ENCODE results near the gene TNS1.

TNS1 gene

DNA sequence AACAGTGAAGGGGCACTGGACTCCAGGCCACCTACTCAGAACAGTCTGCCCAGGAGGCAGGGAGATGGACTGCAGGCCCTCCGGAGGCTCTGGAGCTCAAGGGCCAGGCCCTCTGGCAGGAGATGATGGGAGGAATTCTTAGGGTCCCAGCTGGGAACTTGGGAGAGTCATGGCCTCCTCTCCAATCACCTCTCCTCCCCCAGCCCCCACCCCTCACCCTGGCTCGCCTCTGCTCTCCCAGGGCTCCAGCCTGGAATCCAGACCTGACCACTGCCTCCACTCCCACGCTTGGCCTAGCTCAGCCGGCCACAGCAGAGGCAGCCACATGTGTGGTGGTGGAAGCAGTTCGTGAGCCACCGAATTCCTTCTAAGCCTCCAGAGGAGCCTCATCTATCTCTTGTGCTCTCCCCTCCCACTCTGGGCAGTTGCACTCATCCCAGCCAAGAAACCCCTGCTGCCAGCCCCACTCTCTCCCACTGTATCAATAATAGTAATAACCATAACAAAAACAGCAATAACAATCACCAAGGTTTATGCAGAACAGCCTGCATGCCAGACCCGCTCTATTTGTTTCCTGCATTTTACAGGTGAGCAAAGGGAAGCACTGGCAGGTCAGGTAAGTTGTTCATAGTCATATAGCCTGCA is 67.4 kb downstream of the TNS1 start:
- Histone ChIP-seq H2AFZ (ENCODE audit: low read depth) (no peak overlapping the region), H3K4me3 (IDR thresholded peaks at IDR 0.05; ENCODE audit: insufficient read depth, low read depth, low read length) (no peak overlapping the region), H3K27ac (no peak overlapping the region), H3K4me2 (no peak overlapping the region), H3K36me3 (ENCODE audit: insufficient read depth) (no peaks in the 10 kb centered on the region), H3K79me2 (ENCODE audit: insufficient read depth, low read depth) (no peaks in the 10 kb centered on the region), H3K27me3 (ENCODE audit: insufficient read depth, low read depth) (no peaks in the 10 kb centered on the region), H3K4me1 (ENCODE audit: low read depth, poor library complexity, severe bottlenecking) (no peaks in the 10 kb centered on the region), H3K9ac (no peak overlapping the region), H4K20me1 (ENCODE audit: insufficient read depth) (no peaks in the 10 kb centered on the region)
- TF ChIP-seq, protein P1, sequence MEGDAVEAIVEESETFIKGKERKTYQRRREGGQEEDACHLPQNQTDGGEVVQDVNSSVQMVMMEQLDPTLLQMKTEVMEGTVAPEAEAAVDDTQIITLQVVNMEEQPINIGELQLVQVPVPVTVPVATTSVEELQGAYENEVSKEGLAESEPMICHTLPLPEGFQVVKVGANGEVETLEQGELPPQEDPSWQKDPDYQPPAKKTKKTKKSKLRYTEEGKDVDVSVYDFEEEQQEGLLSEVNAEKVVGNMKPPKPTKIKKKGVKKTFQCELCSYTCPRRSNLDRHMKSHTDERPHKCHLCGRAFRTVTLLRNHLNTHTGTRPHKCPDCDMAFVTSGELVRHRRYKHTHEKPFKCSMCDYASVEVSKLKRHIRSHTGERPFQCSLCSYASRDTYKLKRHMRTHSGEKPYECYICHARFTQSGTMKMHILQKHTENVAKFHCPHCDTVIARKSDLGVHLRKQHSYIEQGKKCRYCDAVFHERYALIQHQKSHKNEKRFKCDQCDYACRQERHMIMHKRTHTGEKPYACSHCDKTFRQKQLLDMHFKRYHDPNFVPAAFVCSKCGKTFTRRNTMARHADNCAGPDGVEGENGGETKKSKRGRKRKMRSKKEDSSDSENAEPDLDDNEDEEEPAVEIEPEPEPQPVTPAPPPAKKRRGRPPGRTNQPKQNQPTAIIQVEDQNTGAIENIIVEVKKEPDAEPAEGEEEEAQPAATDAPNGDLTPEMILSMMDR (conservative IDR thresholded peaks at IDR 0.05; ENCODE audit: low read depth, low read length), result no peak

DNA sequence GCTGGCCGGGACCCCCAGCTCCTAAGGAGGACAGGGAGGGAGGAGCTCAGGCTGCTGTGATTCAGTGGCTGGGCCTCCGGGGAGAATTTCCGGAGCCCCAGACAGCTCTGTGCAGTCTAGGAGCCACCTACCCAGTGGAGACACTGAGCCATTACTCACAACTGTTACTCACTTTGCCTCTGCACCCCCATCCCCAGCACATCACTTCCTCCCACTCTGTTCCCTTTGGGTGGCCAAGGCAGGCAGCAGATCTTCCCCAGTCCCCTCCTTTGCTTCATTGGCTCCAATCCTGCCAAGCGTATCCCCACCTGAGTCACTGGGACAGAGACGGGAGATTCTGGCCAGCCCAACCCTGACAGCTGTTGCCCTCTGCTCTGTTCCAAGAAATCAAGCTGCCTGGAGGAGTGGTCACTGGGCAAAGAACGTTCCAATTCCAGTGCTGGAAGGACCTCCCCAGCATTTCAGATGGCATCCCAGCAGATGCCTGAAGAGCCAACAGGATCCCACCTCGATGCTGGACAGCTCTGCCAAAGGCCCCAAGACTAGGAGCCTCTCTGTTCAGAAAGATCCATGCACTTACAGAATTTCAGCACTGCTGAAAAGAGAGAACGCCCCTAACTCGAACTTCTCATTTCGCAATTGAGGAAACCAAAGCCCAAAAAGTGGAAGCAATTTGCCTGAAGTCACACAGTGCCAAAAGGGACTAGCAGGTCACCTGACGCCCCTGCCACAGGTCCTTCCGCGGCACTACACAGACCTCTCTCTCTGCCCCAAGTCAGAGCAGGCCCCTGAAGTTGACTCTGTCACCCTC is 68.3 kb downstream of the TNS1 start:
- H3K9ac ChIP-seq, result no peak overlapping the region
- no peak overlapping the region for H2AFZ ChIP-seq (ENCODE audit: low read depth)
- H3K27ac ChIP-seq, result no peak overlapping the region
- H3K4me2 ChIP-seq, result no peak overlapping the region
- H4K20me1 ChIP-seq (ENCODE audit: insufficient read depth), result no peaks in the 10 kb centered on the region
- no peaks in the 10 kb centered on the region for H3K4me1 ChIP-seq (ENCODE audit: low read depth, poor library complexity, severe bottlenecking)
- H3K4me3 ChIP-seq (IDR thresholded peaks at IDR 0.05; ENCODE audit: insufficient read depth, low read depth, low read length), result no peak overlapping the region
- no peaks in the 10 kb centered on the region for H3K27me3 ChIP-seq (ENCODE audit: insufficient read depth, low read depth)
- no peaks in the 10 kb centered on the region for H3K36me3 ChIP-seq (ENCODE audit: insufficient read depth)
- TF ChIP-seq, protein P1 (conservative IDR thresholded peaks at IDR 0.05; ENCODE audit: low read depth, low read length), result no peak
- H3K79me2 ChIP-seq (ENCODE audit: insufficient read depth, low read depth), result no peaks in the 10 kb centered on the region

DNA sequence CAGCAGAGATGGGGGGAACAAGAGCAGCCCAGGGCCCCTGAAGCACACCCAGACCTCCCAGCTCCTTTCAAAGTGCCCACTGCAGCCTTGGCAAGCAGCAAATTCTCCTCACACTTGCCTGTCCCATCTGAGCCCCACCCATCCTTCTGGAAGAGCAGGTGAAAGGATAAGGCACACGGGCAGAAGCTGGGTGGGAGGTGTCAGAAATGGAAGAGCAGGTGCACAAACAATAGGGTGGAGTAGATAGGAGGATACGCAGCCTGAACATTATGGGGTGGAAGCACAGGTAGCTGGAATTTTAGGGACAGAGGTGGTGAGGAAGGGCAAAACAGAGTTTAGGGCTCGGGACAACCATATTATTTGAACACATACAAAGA is 69.2 kb downstream of the TNS1 start:
- no peak overlapping the region for H3K27ac ChIP-seq
- no peak overlapping the region for H3K4me3 ChIP-seq (IDR thresholded peaks at IDR 0.05; ENCODE audit: insufficient read depth, low read depth, low read length)
- no peaks in the 10 kb centered on the region for H3K36me3 ChIP-seq (ENCODE audit: insufficient read depth)
- H3K9ac ChIP-seq, result no peak overlapping the region
- H3K4me2 ChIP-seq, result no peak overlapping the region
- H3K27me3 ChIP-seq (ENCODE audit: insufficient read depth, low read depth), result no peaks in the 10 kb centered on the region
- TF ChIP-seq, protein P1 (conservative IDR thresholded peaks at IDR 0.05; ENCODE audit: low read depth, low read length), result no peak
- no peaks in the 10 kb centered on the region for H3K79me2 ChIP-seq (ENCODE audit: insufficient read depth, low read depth)
- H2AFZ ChIP-seq (ENCODE audit: low read depth), result no peak overlapping the region
- H3K4me1 ChIP-seq (ENCODE audit: low read depth, poor library complexity, severe bottlenecking), result no peaks in the 10 kb centered on the region
- H4K20me1 ChIP-seq (ENCODE audit: insufficient read depth), result no peaks in the 10 kb centered on the region

DNA sequence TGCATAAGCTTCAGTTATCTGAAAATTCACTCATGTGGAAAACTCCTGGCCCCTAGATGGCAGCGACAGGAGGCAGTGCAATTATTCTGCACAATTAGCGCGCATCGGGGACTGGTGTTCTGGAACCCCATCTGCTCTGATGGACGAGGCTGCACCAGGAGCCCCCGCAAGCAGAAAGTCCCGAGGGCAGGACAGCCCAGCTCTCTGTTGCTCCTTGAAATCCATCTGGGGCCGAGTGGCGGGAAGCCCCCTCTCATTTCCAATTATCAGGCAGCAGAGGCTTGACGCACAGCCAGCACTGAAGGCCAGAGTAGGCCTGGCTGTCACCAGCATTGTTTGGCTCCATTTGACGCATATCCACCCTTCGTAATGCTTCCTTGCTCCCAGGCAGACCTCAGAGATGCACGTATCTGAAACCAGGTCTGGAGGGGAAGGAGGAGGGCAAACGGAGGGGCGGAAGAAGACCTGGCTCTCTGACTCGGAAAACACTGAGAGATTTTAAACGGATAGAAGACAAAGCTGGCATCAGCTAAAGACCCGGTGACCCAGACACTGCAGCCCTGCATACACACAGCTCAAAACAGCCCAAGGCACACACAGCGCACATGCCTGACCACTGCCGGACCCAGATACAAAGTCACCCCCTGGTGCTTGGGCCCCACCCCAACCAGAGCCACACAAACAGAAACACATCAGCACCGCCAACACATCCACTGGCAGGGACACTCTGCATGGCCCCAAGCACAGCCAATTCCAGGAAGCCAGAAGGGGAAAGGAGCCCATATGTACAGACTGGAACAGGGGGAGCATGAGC is 69.8 kb downstream of the TNS1 start:
- Histone ChIP-seq H3K27ac (no peak overlapping the region), H3K4me1 (ENCODE audit: low read depth, poor library complexity, severe bottlenecking) (no peaks in the 10 kb centered on the region)
- TF ChIP-seq, protein P1 (conservative IDR thresholded peaks at IDR 0.05; ENCODE audit: low read depth, low read length), result no peak

More for the DNA sequence above, 69.8 kb downstream of the TNS1 start:
- Histone ChIP-seq H3K4me2 (no peak overlapping the region), H3K4me3 (IDR thresholded peaks at IDR 0.05; ENCODE audit: insufficient read depth, low read depth, low read length) (no peak overlapping the region), H3K79me2 (ENCODE audit: insufficient read depth, low read depth) (no peaks in the 10 kb centered on the region), H4K20me1 (ENCODE audit: insufficient read depth) (no peaks in the 10 kb centered on the region), H3K36me3 (ENCODE audit: insufficient read depth) (no peaks in the 10 kb centered on the region), H3K27me3 (ENCODE audit: insufficient read depth, low read depth) (no peaks in the 10 kb centered on the region), H3K9ac (no peak overlapping the region), H2AFZ (ENCODE audit: low read depth) (no peak overlapping the region)

All from KMS-11 (cell line).